HEK293 (cell line): Measurements from ENCODE around the gene SLCO4A1.
A peak's percentile ranks its signal among the peaks of the same experiment; 100 is the strongest.

Source experiments
- BCL6B ChIP-seq: fragments of 450-650 bp; formaldehyde crosslinking; IDR thresholded peaks from 2 replicates; pipeline ENCODE4 v1.5.1; 2017; ENCODE audit warnings: missing biosample characterization, missing genetic modification characterization
- ELK4 ChIP-seq: IDR thresholded peaks from 2 replicates; pipeline ENCODE4 v1.6.1; 2011; ENCODE audit warnings: mild to moderate bottlenecking, low read depth, low read length, borderline replicate concordance
- KLF9 ChIP-seq: fragments of 450-650 bp; formaldehyde crosslinking; IDR thresholded peaks from 2 replicates; pipeline ENCODE4 v1.5.1; 2016; ENCODE audit warnings: missing biosample characterization, missing genetic modification characterization, low read depth
- TCF7L2 ChIP-seq: IDR thresholded peaks from 2 replicates; pipeline ENCODE4 v1.6.1; 2011; ENCODE audit warnings: low read depth, mild to moderate bottlenecking, inconsistent platforms, low read length, moderate library complexity, borderline replicate concordance
- WT1 ChIP-seq: fragments of 450-650 bp; formaldehyde crosslinking; IDR thresholded peaks from 2 replicates; pipeline ENCODE4 v1.5.1; 2016; ENCODE audit warnings: missing biosample characterization, missing genetic modification characterization
- ZBTB10 ChIP-seq: fragments of 450-650 bp; formaldehyde crosslinking; IDR thresholded peaks from 2 replicates; pipeline ENCODE4 v1.5.1; 2016; ENCODE audit warnings: missing biosample characterization, missing genetic modification characterization
- ZBTB8A ChIP-seq: fragments of 450-650 bp; formaldehyde crosslinking; IDR thresholded peaks from 2 replicates; pipeline ENCODE4 v1.5.1; 2016; ENCODE audit warnings: missing biosample characterization, missing genetic modification characterization
- ZFP3 ChIP-seq: fragments of 450-650 bp; formaldehyde crosslinking; IDR thresholded peaks from 2 replicates; pipeline ENCODE4 v1.5.1; 2016; ENCODE audit warnings: low read depth, missing biosample characterization, missing genetic modification characterization
- ZNF10 ChIP-seq: fragments of 450-650 bp; formaldehyde crosslinking; IDR thresholded peaks from 2 replicates; pipeline ENCODE4 v1.5.1; 2017; ENCODE audit warnings: missing biosample characterization, missing genetic modification characterization
- ZNF132 ChIP-seq: fragments of 450-650 bp; formaldehyde crosslinking; IDR thresholded peaks from 2 replicates; pipeline ENCODE4 v1.5.1; 2017; ENCODE audit warnings: missing biosample characterization, missing genetic modification characterization, borderline replicate concordance
- ZNF184 ChIP-seq: fragments of 450-650 bp; IDR thresholded peaks from 2 replicates; pipeline ENCODE4 v1.5.1; 2018; ENCODE audit warnings: missing biosample characterization, mild to moderate bottlenecking, missing genetic modification characterization
- ZNF214 ChIP-seq: fragments of 450-650 bp; formaldehyde crosslinking; IDR thresholded peaks from 2 replicates; pipeline ENCODE4 v1.5.1; 2017; ENCODE audit warnings: missing biosample characterization, mild to moderate bottlenecking, missing genetic modification characterization, borderline replicate concordance
- ZNF223 ChIP-seq: fragments of 450-650 bp; formaldehyde crosslinking; IDR thresholded peaks from 2 replicates; pipeline ENCODE4 v1.5.1; 2016; ENCODE audit warnings: missing biosample characterization, missing genetic modification characterization
- ZNF280D ChIP-seq: fragments of 450-650 bp; formaldehyde crosslinking; IDR thresholded peaks from 2 replicates; pipeline ENCODE4 v1.5.1; 2016; ENCODE audit warnings: missing biosample characterization, missing genetic modification characterization
- ZNF366 ChIP-seq: fragments of 450-650 bp; formaldehyde crosslinking; conservative IDR thresholded peaks from 2 replicates; pipeline ENCODE4 v1.5.1; 2016; ENCODE audit warnings: missing biosample characterization, missing genetic modification characterization
- ZNF426 ChIP-seq: fragments of 450-650 bp; formaldehyde crosslinking; IDR thresholded peaks from 2 replicates; pipeline ENCODE4 v1.5.1; 2017; ENCODE audit warnings: missing biosample characterization, missing genetic modification characterization, mild to moderate bottlenecking, inconsistent platforms, moderate library complexity
- ZNF610 ChIP-seq: fragments of 450-650 bp; formaldehyde crosslinking; IDR thresholded peaks from 2 replicates; pipeline ENCODE4 v1.5.1; 2016; ENCODE audit warnings: missing biosample characterization, missing genetic modification characterization, borderline replicate concordance
- ZNF624 ChIP-seq: fragments of 450-650 bp; formaldehyde crosslinking; IDR thresholded peaks from 2 replicates; pipeline ENCODE4 v1.5.1; 2017; ENCODE audit warnings: missing biosample characterization, missing genetic modification characterization
- ZNF645 ChIP-seq: fragments of 450-650 bp; formaldehyde crosslinking; IDR thresholded peaks from 2 replicates; pipeline ENCODE4; 2016; ENCODE audit warnings: missing biosample characterization, missing genetic modification characterization
- ZNF704 ChIP-seq: fragments of 450-650 bp; formaldehyde crosslinking; IDR thresholded peaks from 2 replicates; pipeline ENCODE4 v1.5.1; 2016; ENCODE audit warnings: missing biosample characterization, missing genetic modification characterization
- ZNF747 ChIP-seq: fragments of 450-650 bp; formaldehyde crosslinking; IDR thresholded peaks from 2 replicates; pipeline ENCODE4 v1.5.1; 2016; ENCODE audit warnings: missing biosample characterization, missing genetic modification characterization
- ZNF76 ChIP-seq: fragments of 450-650 bp; formaldehyde crosslinking; IDR thresholded peaks from 2 replicates; pipeline ENCODE4; 2016; ENCODE audit warnings: low read depth, missing biosample characterization, missing genetic modification characterization, borderline replicate concordance
- ZNF768 ChIP-seq: fragments of 450-650 bp; formaldehyde crosslinking; IDR thresholded peaks from 2 replicates; pipeline ENCODE4 v1.5.1; 2018; ENCODE audit warnings: missing biosample characterization, mild to moderate bottlenecking, missing genetic modification characterization
- ZNF776 ChIP-seq: fragments of 450-650 bp; formaldehyde crosslinking; IDR thresholded peaks from 2 replicates; pipeline ENCODE4 v1.5.0; 2017; ENCODE audit warnings: missing biosample characterization, missing genetic modification characterization, borderline replicate concordance
- ZNF837 ChIP-seq: fragments of 450-650 bp; formaldehyde crosslinking; IDR thresholded peaks from 2 replicates; pipeline ENCODE4 v1.5.1; 2016; ENCODE audit warnings: missing biosample characterization, missing genetic modification characterization
- ZNF843 ChIP-seq: fragments of 450-650 bp; formaldehyde crosslinking; IDR thresholded peaks from 2 replicates; pipeline ENCODE4 v1.5.1; 2016; ENCODE audit warnings: missing biosample characterization, missing genetic modification characterization
- ZSCAN4 ChIP-seq: fragments of 450-650 bp; formaldehyde crosslinking; IDR thresholded peaks from 2 replicates; pipeline ENCODE4 v1.5.1; 2017; ENCODE audit warnings: missing biosample characterization, missing genetic modification characterization

The SLCO4A1 gene

GRCh38 chr20:62704341-62704948 is 62.1 kb downstream of the SLCO4A1 start (continued):
- TF ChIP-seq ZNF132 (tag by site-specific recombination) (no peak), ZBTB8A (peak; percentile 22; the same call in 1 of the 2 replicates), ZBTB10 (tag by site-specific recombination) (no peak), ELK4 (no peak), ZNF837 (no peak), ZNF610 (tag by site-specific recombination) (no peak), ZNF426 (tag by site-specific recombination) (no peak), ZSCAN4 (tag by site-specific recombination) (no peak), ZNF624 (tag by site-specific recombination) (no peak), TCF7L2 (no peak), ZNF214 (tag by site-specific recombination) (no peak), ZNF704 (tag by site-specific recombination) (no peak), ZNF747 (no peak), ZNF223 (tag by site-specific recombination) (no peak), ZNF768 (tag by site-specific recombination) (no peak), ZNF366 (tag by site-specific recombination) (no peak), ZNF776 (no peak), ZNF76 (tag by site-specific recombination) (no peak), ZNF10 (tag by site-specific recombination) (no peak), ZNF184 (tag by site-specific recombination) (no peak), ZNF843 (no peak), ZNF645 (tag by site-specific recombination) (no peak), WT1 (no peak), KLF9 (tag by site-specific recombination) (peak; percentile 75), ZFP3 (tag by site-specific recombination) (no peak), BCL6B (tag by site-specific recombination) (no peak), ZNF280D (tag by site-specific recombination) (no peak)
